ENCODE results near the gene FTH1.
A peak's percentile ranks its signal among the peaks of the same experiment; 100 is the strongest.

FTH1 gene

DNA sequence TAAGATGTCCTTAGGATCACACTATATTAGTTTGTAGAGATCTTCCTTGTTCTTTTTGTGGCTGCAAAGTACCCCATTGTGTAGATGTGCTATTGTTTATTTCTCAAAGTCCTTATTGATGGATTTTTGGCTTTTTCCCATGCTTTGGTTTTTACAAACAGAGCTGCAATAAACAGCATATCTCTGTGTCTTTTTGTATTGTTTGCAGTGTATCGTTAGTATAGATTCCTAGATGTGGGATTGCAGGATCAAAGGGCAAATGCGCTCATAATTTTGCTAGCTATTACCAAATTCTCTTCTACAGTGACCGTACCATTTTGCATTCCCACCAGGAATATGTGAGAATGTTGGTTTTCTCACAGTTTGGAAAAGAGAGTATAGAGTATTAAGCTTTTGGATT, 27.5 kb upstream of the FTH1 start:
- no peak for DNase-seq (ENCODE audit: low spot score)
- no peak for ATAC-seq (ENCODE audit: low read depth)
- Histone ChIP-seq H3K36me3 (ENCODE audit: low read depth) (no peaks in the 10 kb centered on the region), H3K4me3 (ENCODE audit: severe bottlenecking) (no peak overlapping the region), H3K9me3 (ENCODE audit: severe bottlenecking) (peaks cover 8% of the 10 kb centered on the region), H3K27me3 (ENCODE audit: insufficient read depth, poor library complexity, severe bottlenecking) (no peaks in the 10 kb centered on the region), H3K27ac (ENCODE audit: poor library complexity, severe bottlenecking) (no peak overlapping the region), H3K4me1 (ENCODE audit: insufficient read depth, poor library complexity, severe bottlenecking) (no peaks in the 10 kb centered on the region)
- TF ChIP-seq, protein P1, sequence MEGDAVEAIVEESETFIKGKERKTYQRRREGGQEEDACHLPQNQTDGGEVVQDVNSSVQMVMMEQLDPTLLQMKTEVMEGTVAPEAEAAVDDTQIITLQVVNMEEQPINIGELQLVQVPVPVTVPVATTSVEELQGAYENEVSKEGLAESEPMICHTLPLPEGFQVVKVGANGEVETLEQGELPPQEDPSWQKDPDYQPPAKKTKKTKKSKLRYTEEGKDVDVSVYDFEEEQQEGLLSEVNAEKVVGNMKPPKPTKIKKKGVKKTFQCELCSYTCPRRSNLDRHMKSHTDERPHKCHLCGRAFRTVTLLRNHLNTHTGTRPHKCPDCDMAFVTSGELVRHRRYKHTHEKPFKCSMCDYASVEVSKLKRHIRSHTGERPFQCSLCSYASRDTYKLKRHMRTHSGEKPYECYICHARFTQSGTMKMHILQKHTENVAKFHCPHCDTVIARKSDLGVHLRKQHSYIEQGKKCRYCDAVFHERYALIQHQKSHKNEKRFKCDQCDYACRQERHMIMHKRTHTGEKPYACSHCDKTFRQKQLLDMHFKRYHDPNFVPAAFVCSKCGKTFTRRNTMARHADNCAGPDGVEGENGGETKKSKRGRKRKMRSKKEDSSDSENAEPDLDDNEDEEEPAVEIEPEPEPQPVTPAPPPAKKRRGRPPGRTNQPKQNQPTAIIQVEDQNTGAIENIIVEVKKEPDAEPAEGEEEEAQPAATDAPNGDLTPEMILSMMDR (IDR thresholded peaks at IDR 0.05; ENCODE audit: poor library complexity, severe bottlenecking): no peak

DNA sequence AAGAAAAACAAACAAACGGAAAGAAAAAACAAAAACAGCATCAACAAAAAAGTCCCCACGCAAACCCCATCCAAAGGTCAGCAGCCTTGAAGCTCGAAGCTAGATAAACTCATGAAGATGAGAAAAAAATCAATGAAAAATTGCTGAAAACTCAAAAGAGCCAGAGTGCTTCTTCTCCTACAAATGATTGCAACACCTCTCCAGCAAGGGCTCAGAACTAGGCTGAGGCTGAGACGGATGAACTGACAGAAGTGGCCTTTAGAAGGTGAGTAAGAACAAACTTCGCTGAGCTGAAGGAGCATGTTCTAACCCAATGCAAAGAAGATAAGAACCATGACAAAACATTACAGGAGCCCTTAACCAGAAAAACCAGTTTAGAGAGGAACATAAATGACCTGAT, 18.4 kb upstream of the FTH1 start:
- ATAC-seq (ENCODE audit: low read depth): no peak

DNA sequence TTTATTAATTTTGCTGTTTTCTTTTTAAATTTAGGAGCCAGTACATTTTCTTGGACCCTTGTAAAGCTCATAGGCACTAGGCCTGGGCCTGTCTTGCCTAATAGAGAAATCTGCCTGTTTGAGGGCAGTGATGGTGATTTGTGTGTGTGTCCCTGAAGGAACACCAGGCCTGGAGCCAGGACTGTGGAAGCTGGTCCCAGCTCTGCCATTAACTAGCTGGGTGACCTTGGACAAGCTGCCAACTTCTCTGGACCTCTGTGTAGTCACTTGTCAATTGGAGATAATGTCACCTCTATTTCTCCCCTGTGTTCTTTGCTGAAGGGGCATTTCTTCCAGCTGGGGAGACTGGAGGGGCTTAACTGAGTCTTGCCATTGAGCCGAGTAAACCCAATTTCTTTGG, 16.0 kb upstream of the FTH1 start:
- ATAC-seq (ENCODE audit: low read depth): no peak
- Histone ChIP-seq H3K4me3 (ENCODE audit: severe bottlenecking) (no peak overlapping the region), H3K4me1 (ENCODE audit: insufficient read depth, poor library complexity, severe bottlenecking) (peaks cover 9% of the 10 kb centered on the region), H3K27me3 (ENCODE audit: insufficient read depth, poor library complexity, severe bottlenecking) (no peaks in the 10 kb centered on the region), H3K27ac (ENCODE audit: poor library complexity, severe bottlenecking) (no peak overlapping the region), H3K9me3 (ENCODE audit: severe bottlenecking) (peaks cover 5% of the 10 kb centered on the region), H3K36me3 (ENCODE audit: low read depth) (no peaks in the 10 kb centered on the region)
- no peak for DNase-seq (ENCODE audit: low spot score)
- TF ChIP-seq, protein P1 (IDR thresholded peaks at IDR 0.05; ENCODE audit: poor library complexity, severe bottlenecking): no peak

More for the DNA sequence above, 18.4 kb upstream of the FTH1 start:
- Histone ChIP-seq H3K4me1 (ENCODE audit: insufficient read depth, poor library complexity, severe bottlenecking) (peaks cover 9% of the 10 kb centered on the region), H3K4me3 (ENCODE audit: severe bottlenecking) (no peak overlapping the region), H3K27me3 (ENCODE audit: insufficient read depth, poor library complexity, severe bottlenecking) (no peaks in the 10 kb centered on the region), H3K27ac (ENCODE audit: poor library complexity, severe bottlenecking) (no peak overlapping the region), H3K9me3 (ENCODE audit: severe bottlenecking) (peaks cover 5% of the 10 kb centered on the region), H3K36me3 (ENCODE audit: low read depth) (no peaks in the 10 kb centered on the region)
- no peak for DNase-seq (ENCODE audit: low spot score)
- TF ChIP-seq, protein P1 (IDR thresholded peaks at IDR 0.05; ENCODE audit: poor library complexity, severe bottlenecking): no peak

DNA sequence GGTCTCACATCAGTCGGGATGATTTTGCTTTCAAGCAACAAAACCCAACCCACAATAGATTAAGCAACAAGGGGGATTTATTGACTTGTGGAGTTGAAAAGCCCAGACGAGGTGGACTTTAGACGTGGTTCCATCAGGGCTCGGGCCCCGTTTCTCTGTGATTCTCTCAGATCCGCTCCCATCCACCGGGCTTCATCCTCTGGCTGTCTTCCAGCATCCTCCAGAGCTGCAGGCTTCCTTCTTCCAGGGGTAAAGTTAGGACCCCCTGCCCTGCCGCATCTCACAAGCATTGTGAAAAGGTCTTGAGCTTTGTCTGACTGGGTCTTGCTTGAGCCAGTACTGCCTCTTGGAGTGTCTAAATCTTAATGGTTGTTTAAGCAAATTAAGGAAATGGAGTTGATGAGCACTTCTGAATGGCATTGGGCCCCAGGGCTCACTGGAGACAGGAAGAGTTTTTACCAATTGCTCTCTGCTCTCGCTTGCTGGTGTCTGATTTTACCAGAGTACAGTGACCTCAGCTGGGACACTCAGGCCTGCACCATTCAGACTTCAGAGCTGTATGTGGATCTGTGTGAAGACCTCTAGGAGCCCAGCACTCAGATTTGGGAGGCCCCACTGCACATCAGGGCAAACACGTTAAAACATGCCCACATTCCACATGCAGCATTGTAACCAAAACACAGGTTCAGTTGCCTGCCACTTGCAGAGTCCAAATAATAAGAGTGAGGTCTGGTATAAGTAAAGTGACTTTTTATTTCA, 13.5 kb upstream of the FTH1 start:
- Histone ChIP-seq H3K4me3 (ENCODE audit: severe bottlenecking) (no peak overlapping the region), H3K9me3 (ENCODE audit: severe bottlenecking) (no peaks in the 10 kb centered on the region), H3K27me3 (ENCODE audit: insufficient read depth, poor library complexity, severe bottlenecking) (no peaks in the 10 kb centered on the region), H3K27ac (ENCODE audit: poor library complexity, severe bottlenecking) (peak overlapping the region; percentile 18), H3K36me3 (ENCODE audit: low read depth) (no peaks in the 10 kb centered on the region), H3K4me1 (ENCODE audit: insufficient read depth, poor library complexity, severe bottlenecking) (peaks cover 9% of the 10 kb centered on the region)
- TF ChIP-seq, protein P1 (IDR thresholded peaks at IDR 0.05; ENCODE audit: poor library complexity, severe bottlenecking): no peak
- peak; percentile 72 for ATAC-seq (ENCODE audit: low read depth)
- no peak for DNase-seq (ENCODE audit: low spot score)
